Tibial artery (tissue), 4 donors: Measurements from ENCODE around the gene C13orf42.
"Not testable (repeated sequence)": the region's sequence is repeated elsewhere in the genome, so short reads cannot be mapped to it uniquely, and the experiment has no call there.

ENCODE experiments used
- DNase-seq, 2 donors: peaks; one replicate each; pipeline ENCODE4 v3.0.0-alpha.2; 2019
- H3K27ac ChIP-seq, 2 donors: fragments of 200-600 bp; sonication (generic) in 1 of 2; 1 replicate in 1 of 2; 2 replicates in 1 of 2; pipeline ENCODE4 v1.5.1; 2018 to 2019; ENCODE audit warnings: mild to moderate bottlenecking in 1 of 2
- H3K27me3 ChIP-seq, 2 donors: fragments of 200-600 bp; sonication (generic) in 1 of 2; one replicate each; pipeline versions ENCODE4 v1.5.1 to v1.6.0; 2016 to 2019
- H3K36me3 ChIP-seq, 3 donors: fragments of 200-600 bp; sonication (generic) in 2 of 3; one replicate each; pipeline ENCODE4 v1.5.1; 2016 to 2019; ENCODE audit warnings: mild to moderate bottlenecking in 2 of 3
- H3K4me1 ChIP-seq, 4 donors: fragments of 200-600 bp; sonication (generic) in 2 of 4; 1 replicate in 3 of 4; 2 replicates in 1 of 4; pipeline ENCODE4 v1.5.1; 2016 to 2019
- H3K4me3 ChIP-seq, 2 donors: fragments of 200-600 bp; sonication (generic) in 1 of 2; 1 replicate in 1 of 2; 2 replicates in 1 of 2; pipeline ENCODE4 v1.5.1; 2018 to 2019; ENCODE audit warnings: mild to moderate bottlenecking in 2 of 2
- H3K9me3 ChIP-seq, 3 donors: fragments of 200-600 bp; sonication (generic) in 1 of 3; one replicate each; pipeline ENCODE4 v1.5.1; 2016 to 2019
- CTCF ChIP-seq, 2 experiments: fragments of 200-600 bp in 1 of 2; fragments of 450-650 bp in 1 of 2; IDR thresholded peaks; one replicate each; pipeline ENCODE4 v1.5.1; 2017 to 2019; ENCODE audit warnings: antibody characterized with exemption in 2 of 2, mild to moderate bottlenecking in 1 of 2, moderate library complexity in 1 of 2
- intact Hi-C: fragments of 100-400 bp; cut with DNase I; formaldehyde crosslinking; loops from one replicate; pipeline ENCODE4 v1.15.0; 2023; ENCODE audit warnings: low total_unique reads

Gene C13orf42

GRCh38 chr13:51093574-51093973 lies 17.5 kb downstream of the C13orf42 start:
- no peaks in the 10 kb centered on the region for H3K27me3 ChIP-seq
- H3K4me1 ChIP-seq = no peaks in the 10 kb centered on the region
- H3K4me3 ChIP-seq = no peak overlapping the region
- no peak for TF ChIP-seq CTCF (IDR thresholded peaks at IDR 0.05)
- no peak for DNase-seq
- H3K9me3 ChIP-seq = no peaks in the 10 kb centered on the region
- no peak overlapping the region for H3K27ac ChIP-seq
- intact Hi-C loops = no loop called here
- H3K36me3 ChIP-seq = no peaks in the 10 kb centered on the region

- H3K27ac ChIP-seq = no peak overlapping the region
- H3K9me3 ChIP-seq = no peaks in the 10 kb centered on the region
- no peaks in the 10 kb centered on the region for H3K36me3 ChIP-seq
- H3K27me3 ChIP-seq = no peaks in the 10 kb centered on the region
- intact Hi-C loops = no loop called here
- DNase-seq = no peak
- H3K4me3 ChIP-seq = no peak overlapping the region
- TF ChIP-seq CTCF (IDR thresholded peaks at IDR 0.05) = no peak
- no peaks in the 10 kb centered on the region for H3K4me1 ChIP-seq
These were observed 19.2 kb downstream of the C13orf42 start for GRCh38 chr13:51091839-51092238.

- Histone ChIP-seq H3K4me3 (no peak overlapping the region), H3K4me1 (no peaks in the 10 kb centered on the region), H3K27me3 (no peaks in the 10 kb centered on the region), H3K36me3 (no peaks in the 10 kb centered on the region), H3K9me3 (no peaks in the 10 kb centered on the region), H3K27ac (no peak overlapping the region)
- no peak for DNase-seq
- intact Hi-C loops = no loop called here
- no peak for TF ChIP-seq CTCF (IDR thresholded peaks at IDR 0.05)
These were observed 27.4 kb downstream of the C13orf42 start for GRCh38 chr13:51083706-51084105.

GRCh38 chr13:51080478-51081065 lies 30.5 kb downstream of the C13orf42 start:
- H3K9me3 ChIP-seq, DNase-seq, H3K4me3 ChIP-seq, H3K27me3 ChIP-seq, H3K4me1 ChIP-seq, H3K27ac ChIP-seq, H3K36me3 ChIP-seq, intact Hi-C loops: not testable (repeated sequence)

DNA sequence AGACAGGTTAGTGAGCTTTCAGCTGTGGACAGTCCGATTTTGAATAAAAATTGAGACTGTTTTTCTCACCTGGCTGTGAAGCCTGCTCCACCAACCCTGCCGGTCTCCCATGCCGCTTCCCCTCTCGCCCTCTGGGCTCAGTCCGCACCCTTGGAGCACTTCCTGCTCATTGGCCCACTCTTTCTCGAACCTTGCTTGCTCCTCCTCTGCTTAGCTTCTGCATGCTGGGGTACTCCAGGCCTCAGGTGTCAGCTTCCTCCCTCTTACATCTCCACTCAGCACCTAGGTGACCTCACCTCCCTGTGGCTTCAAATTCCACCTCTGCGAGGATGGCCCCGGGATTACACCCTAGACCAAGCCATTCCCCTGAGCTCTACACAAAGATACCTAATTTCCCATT lies 39.6 kb downstream of the C13orf42 start:
- no peaks in the 10 kb centered on the region for H3K9me3 ChIP-seq
- H3K4me3 ChIP-seq = no peak overlapping the region
- no peak for TF ChIP-seq CTCF (IDR thresholded peaks at IDR 0.05)
- no peaks in the 10 kb centered on the region for H3K36me3 ChIP-seq
- no peak overlapping the region for H3K27ac ChIP-seq
- no peaks in the 10 kb centered on the region for H3K27me3 ChIP-seq
- no peak for DNase-seq
- H3K4me1 ChIP-seq = no peaks in the 10 kb centered on the region
- intact Hi-C loops = no loop called here

- DNase-seq = peak; percentile 73 to 85
- no peaks in the 10 kb centered on the region for H3K36me3 ChIP-seq
- no peak overlapping the region for H3K4me3 ChIP-seq
- TF ChIP-seq CTCF (IDR thresholded peaks at IDR 0.05) = peak; percentile 85 to 88
- peaks cover 0 to 9% of the 10 kb centered on the region in 2 donors for H3K27me3 ChIP-seq
- no peak overlapping the region for H3K27ac ChIP-seq
- intact Hi-C loops = no loop called here
- no peaks in the 10 kb centered on the region for H3K4me1 ChIP-seq
- no peaks in the 10 kb centered on the region for H3K9me3 ChIP-seq
These were observed 40.9 kb downstream of the C13orf42 start for GRCh38 chr13:51070005-51070649.
